Panc1 (cell line): ENCODE data around the gene NCS1. TPM values are rescaled to one million over a fixed set of nuclear protein-coding genes. Genes with fewer than 3 reads are reported as not detected.

ENCODE experiments used
- ATAC-seq: fragments of 200-7000 bp; cut with Tn5 transposase; 2 replicates; pipeline ENCODE4 v1.9.1; 2020; ENCODE audit warnings: mild to moderate bottlenecking, moderate library complexity
- BruUV-seq: library from RNA; stranded (reverse); fragments of 400-500 nt; replicated peaks from 2 replicates; lab custom pipeline; 2021; lab: Mats Ljungman, UMichigan
- CTCF ChIA-PET: fragments of 300-600 bp; sonication (Branson Sonifier 250); formaldehyde crosslinking; loops from one replicate; lab custom pipeline; 2022; ENCODE audit warnings: antibody characterized with exemption; lab: Charles Lee
- POLR2A ChIA-PET: fragments of 300-600 bp; sonication (Branson Sonifier 250); formaldehyde crosslinking; loops from one replicate; lab custom pipeline; 2022; ENCODE audit warnings: antibody characterized with exemption; lab: Charles Lee
- DNase-seq: peaks from one replicate; pipeline ENCODE4 v3.0.0-alpha.2; 2010; ENCODE audit warnings: low read depth, low spot score
- H3K27ac ChIP-seq: 2 replicates; pipeline ENCODE4 v1.5.1; 2011; ENCODE audit warnings: mild to moderate bottlenecking, low read length, inconsistent platforms
- H3K27me3 ChIP-seq: fragments of 200-500 bp; sonication (Bioruptor generic); 2 replicates; pipeline ENCODE4 v1.6.0; 2014; ENCODE audit warnings: low read length, inconsistent platforms; ENCODE audit not compliant: control insufficient read depth, insufficient read depth
- H3K36me3 ChIP-seq: fragments of 200-500 bp; sonication (Bioruptor generic); 2 replicates; pipeline ENCODE4 v1.5.1; 2014; ENCODE audit warnings: inconsistent platforms, mild to moderate bottlenecking, low read length, moderate library complexity; ENCODE audit not compliant: control insufficient read depth, insufficient read depth
- H3K4me1 ChIP-seq: 2 replicates; pipeline ENCODE4 v1.5.1; 2011; ENCODE audit warnings: inconsistent platforms, mild to moderate bottlenecking, low read length, moderate library complexity; ENCODE audit not compliant: control insufficient read depth, insufficient read depth
- H3K4me3 ChIP-seq, 2 experiments: 2 replicates each; pipeline ENCODE4 v1.5.1; 2011 to 2012; ENCODE audit warnings: low read depth in 2 of 2, low read length in 2 of 2, mild to moderate bottlenecking in 2 of 2, inconsistent platforms in 1 of 2, moderate library complexity in 1 of 2
- H3K9me3 ChIP-seq: fragments of 200-500 bp; sonication (Bioruptor generic); 2 replicates; pipeline ENCODE4 v1.5.1; 2014; ENCODE audit warnings: low read depth, mild to moderate bottlenecking, inconsistent platforms, low read length, moderate library complexity; ENCODE audit not compliant: control insufficient read depth, insufficient read depth
- POLR2AphosphoS5 ChIP-seq: IDR thresholded peaks from 2 replicates; pipeline ENCODE4 v1.6.1; 2012; ENCODE audit warnings: mild to moderate bottlenecking, low read depth, low read length, moderate library complexity
- SIN3A ChIP-seq: IDR thresholded peaks from 2 replicates; pipeline ENCODE4 v1.6.1; 2012; ENCODE audit warnings: low read depth, mild to moderate bottlenecking, low read length, moderate library complexity, borderline replicate concordance; ENCODE audit not compliant: insufficient read depth
- TCF7L2 ChIP-seq: IDR thresholded peaks from 2 replicates; pipeline ENCODE4 v1.6.1; 2011; ENCODE audit warnings: mild to moderate bottlenecking, low read depth, low read length, inconsistent platforms
- in situ Hi-C: cut with HindIII; loops from 2 replicates; pipeline ENCODE4 v1.10.0; 2016; ENCODE audit warnings: low sequenced_read_pairs, low pct_unique_long_range_greater_than_20kb
- intact Hi-C: fragments of 100-400 bp; cut with micrococcal nuclease; formaldehyde crosslinking; loops from one replicate; pipeline ENCODE4 v1.10.0; 2022; ENCODE audit not compliant: unreplicated experiment
- total RNA-seq: library from RNA; stranded (reverse); gene quantifications from one replicate; pipeline ENCODE4 v1.2.1, GENCODE V29; 2021; ENCODE audit not compliant: unreplicated experiment
- TF ChIP-seq, protein P1 (sequence below), 2 experiments: IDR thresholded peaks; 2 replicates each; pipeline ENCODE4 v1.6.1; 2011 to 2012; ENCODE audit warnings: low read depth in 2 of 2, control low read depth in 1 of 2, low read length in 1 of 2, mild to moderate bottlenecking in 1 of 2, moderate library complexity in 1 of 2; ENCODE audit not compliant: insufficient read depth in 1 of 2
- TF ChIP-seq, protein P2 (sequence below): fragments of 450-650 bp; IDR thresholded peaks from 2 replicates; pipeline ENCODE4 v1.5.1; 2017; ENCODE audit warnings: mild to moderate bottlenecking

NCS1 gene
- total RNA-seq, 1 experiment from 2014 or later, result 31.6 TPM

DNA sequence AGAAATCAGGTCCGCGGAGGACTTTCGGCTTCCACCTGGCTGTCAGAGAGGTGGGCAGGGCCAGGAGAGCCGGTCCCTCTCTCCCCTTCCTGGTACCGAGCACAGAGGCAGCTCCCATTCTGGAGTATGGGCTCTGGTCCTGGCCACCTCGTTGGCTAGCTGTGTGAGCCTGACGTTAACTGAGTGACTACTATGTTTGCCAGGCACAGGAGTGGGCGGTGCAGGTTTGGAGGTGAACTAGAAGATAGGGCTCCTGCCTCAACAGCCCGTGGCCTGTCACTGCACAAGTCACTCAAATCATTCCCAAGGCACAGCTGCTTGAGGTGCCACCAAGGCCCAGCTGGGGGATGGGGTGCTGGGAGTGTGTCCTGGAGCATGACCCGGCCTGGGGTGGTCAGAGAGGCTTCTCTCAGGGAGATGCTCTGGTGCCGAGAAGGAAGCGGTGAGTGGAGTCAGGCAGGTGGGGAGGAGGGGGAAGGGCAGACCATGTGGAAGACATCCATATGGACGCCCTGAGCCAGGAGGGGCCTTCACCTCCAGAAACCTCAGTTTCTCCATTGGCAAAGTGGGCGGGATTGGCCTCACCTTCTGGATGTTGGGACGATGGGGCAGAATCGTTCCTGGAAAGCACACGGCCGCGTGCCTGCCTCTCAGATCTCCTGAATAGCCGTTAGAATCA is 39.5 kb downstream of the NCS1 start:
- H3K27ac ChIP-seq, result no peak overlapping the region
- intact Hi-C loops (no loop called here), in situ Hi-C loops (no loop called here)
- H3K36me3 ChIP-seq, result no peaks in the 10 kb centered on the region
- 0 out of 2 replicates have a peak, but pooled peaks cover 4% of the 10 kb centered on the region for H3K4me1 ChIP-seq
- H3K9me3 ChIP-seq, result no peaks in the 10 kb centered on the region
- H3K27me3 ChIP-seq, result no peaks in the 10 kb centered on the region
- ATAC-seq, result no peak
- CTCF ChIA-PET, result interaction anchor here (1.1 kb wide), 1 partner anchor 18 kb away, joined by 3 read pairs; no protein-coding TSS in a partner anchor
- DNase-seq, result no peak
- TF ChIP-seq, protein P1, sequence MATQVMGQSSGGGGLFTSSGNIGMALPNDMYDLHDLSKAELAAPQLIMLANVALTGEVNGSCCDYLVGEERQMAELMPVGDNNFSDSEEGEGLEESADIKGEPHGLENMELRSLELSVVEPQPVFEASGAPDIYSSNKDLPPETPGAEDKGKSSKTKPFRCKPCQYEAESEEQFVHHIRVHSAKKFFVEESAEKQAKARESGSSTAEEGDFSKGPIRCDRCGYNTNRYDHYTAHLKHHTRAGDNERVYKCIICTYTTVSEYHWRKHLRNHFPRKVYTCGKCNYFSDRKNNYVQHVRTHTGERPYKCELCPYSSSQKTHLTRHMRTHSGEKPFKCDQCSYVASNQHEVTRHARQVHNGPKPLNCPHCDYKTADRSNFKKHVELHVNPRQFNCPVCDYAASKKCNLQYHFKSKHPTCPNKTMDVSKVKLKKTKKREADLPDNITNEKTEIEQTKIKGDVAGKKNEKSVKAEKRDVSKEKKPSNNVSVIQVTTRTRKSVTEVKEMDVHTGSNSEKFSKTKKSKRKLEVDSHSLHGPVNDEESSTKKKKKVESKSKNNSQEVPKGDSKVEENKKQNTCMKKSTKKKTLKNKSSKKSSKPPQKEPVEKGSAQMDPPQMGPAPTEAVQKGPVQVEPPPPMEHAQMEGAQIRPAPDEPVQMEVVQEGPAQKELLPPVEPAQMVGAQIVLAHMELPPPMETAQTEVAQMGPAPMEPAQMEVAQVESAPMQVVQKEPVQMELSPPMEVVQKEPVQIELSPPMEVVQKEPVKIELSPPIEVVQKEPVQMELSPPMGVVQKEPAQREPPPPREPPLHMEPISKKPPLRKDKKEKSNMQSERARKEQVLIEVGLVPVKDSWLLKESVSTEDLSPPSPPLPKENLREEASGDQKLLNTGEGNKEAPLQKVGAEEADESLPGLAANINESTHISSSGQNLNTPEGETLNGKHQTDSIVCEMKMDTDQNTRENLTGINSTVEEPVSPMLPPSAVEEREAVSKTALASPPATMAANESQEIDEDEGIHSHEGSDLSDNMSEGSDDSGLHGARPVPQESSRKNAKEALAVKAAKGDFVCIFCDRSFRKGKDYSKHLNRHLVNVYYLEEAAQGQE (IDR thresholded peaks at IDR 0.05; ENCODE audit: insufficient read depth in 1 of 2, low read depth in 2 of 2, low read length in 1 of 2), result no peak
- TF ChIP-seq POLR2AphosphoS5, result no peak
- no peak for TF ChIP-seq TCF7L2
- TF ChIP-seq, protein P2, sequence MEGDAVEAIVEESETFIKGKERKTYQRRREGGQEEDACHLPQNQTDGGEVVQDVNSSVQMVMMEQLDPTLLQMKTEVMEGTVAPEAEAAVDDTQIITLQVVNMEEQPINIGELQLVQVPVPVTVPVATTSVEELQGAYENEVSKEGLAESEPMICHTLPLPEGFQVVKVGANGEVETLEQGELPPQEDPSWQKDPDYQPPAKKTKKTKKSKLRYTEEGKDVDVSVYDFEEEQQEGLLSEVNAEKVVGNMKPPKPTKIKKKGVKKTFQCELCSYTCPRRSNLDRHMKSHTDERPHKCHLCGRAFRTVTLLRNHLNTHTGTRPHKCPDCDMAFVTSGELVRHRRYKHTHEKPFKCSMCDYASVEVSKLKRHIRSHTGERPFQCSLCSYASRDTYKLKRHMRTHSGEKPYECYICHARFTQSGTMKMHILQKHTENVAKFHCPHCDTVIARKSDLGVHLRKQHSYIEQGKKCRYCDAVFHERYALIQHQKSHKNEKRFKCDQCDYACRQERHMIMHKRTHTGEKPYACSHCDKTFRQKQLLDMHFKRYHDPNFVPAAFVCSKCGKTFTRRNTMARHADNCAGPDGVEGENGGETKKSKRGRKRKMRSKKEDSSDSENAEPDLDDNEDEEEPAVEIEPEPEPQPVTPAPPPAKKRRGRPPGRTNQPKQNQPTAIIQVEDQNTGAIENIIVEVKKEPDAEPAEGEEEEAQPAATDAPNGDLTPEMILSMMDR, result no peak
- TF ChIP-seq SIN3A, result no peak
- BruUV-seq, result no TSS peak
- POLR2A ChIA-PET, result interaction anchor here (0.6 kb wide), 1 partner anchor 158 kb away, joined by 4 read pairs; no protein-coding TSS in a partner anchor
- H3K4me3 ChIP-seq, result no peak overlapping the region

DNA sequence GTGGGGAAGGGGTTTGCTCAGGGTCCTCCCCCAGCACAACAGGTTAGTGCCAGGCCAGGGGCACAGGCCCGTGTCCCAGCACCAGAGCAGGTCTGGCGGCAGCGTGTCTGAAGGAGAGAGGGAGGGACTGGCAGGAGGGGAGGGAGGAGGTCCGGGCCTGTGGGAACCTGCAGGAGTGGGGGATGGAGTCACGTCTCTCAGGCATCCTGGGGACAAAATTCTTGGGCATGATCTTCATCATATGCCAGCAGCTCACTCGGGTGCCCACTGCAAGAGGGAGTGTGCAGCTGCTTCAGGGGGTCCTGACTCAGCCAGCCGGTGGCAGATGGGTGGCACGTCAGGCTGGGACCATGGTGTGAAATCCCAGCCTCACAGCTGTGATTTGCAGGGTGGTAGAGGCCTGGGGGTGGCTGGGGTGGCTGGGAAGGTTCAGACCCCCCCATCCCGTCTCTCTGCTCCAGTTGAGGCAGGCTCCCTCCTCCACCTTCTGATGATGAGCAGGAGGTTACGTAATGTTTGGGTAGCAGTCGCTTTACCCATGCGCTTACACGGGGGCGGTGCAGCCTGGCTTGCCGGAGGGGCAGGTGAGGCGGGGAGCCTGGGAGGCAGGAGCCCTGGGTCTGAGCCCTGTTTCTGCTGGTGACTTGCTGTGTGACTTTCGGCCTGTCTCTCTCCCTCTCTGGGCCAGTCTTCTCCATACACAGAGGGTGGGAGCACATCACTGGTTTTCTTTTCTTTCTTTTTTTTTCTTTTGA is 40.5 kb downstream of the NCS1 start:
- intact Hi-C loops (no loop called here), in situ Hi-C loops (no loop called here)
- no TSS peak for BruUV-seq
- Histone ChIP-seq H3K27me3 (no peaks in the 10 kb centered on the region), H3K4me3 (no peak overlapping the region), H3K36me3 (no peaks in the 10 kb centered on the region), H3K27ac (no peak overlapping the region), H3K4me1 (0 out of 2 replicates have a peak, but pooled peaks cover 4% of the 10 kb centered on the region), H3K9me3 (no peaks in the 10 kb centered on the region)
- CTCF ChIA-PET, result interaction anchor here (1.1 kb wide), 1 partner anchor 19 kb away, joined by 3 read pairs; no protein-coding TSS in a partner anchor
- DNase-seq (no peak), ATAC-seq (no peak)
- POLR2A ChIA-PET, result no interaction called here
- TF ChIP-seq TCF7L2 (no peak), POLR2AphosphoS5 (no peak), SIN3A (no peak)
- TF ChIP-seq, protein P2, result no peak
- TF ChIP-seq, protein P1 (IDR thresholded peaks at IDR 0.05; ENCODE audit: insufficient read depth in 1 of 2, low read depth in 2 of 2, low read length in 1 of 2), result no peak
